Endodermal cell (in vitro differentiated cells): ENCODE measurements around the gene TMED7. TPM values are rescaled to one million over a fixed set of nuclear protein-coding genes. Genes with fewer than 3 reads are reported as not detected.

Experiments used
- DNase-seq: peaks from one replicate; pipeline ENCODE4 v3.0.0-alpha.2; 2017
- H3K27ac ChIP-seq: 2 replicates; pipeline ENCODE4 v1.5.1; 2013; ENCODE audit warnings: mild to moderate bottlenecking, low read depth, low read length, moderate library complexity
- H3K27me3 ChIP-seq: 2 replicates; pipeline ENCODE4 v1.6.1; 2013; ENCODE audit warnings: mild to moderate bottlenecking, low read length, moderate library complexity; ENCODE audit not compliant: insufficient read depth, control insufficient read depth, poor library complexity, severe bottlenecking
- H3K36me3 ChIP-seq: 2 replicates; pipeline ENCODE4 v1.7.0; 2013; ENCODE audit warnings: mild to moderate bottlenecking, low read length, moderate library complexity; ENCODE audit not compliant: control insufficient read depth, insufficient read depth
- H3K4me1 ChIP-seq: one replicate; pipeline ENCODE4 v1.7.0; 2013; ENCODE audit warnings: low read length; ENCODE audit not compliant: control insufficient read depth, insufficient read depth
- H3K4me3 ChIP-seq: 2 replicates; pipeline ENCODE4 v1.5.1; 2013; ENCODE audit warnings: mild to moderate bottlenecking, low read length, moderate library complexity
- H3K9ac ChIP-seq: 2 replicates; pipeline ENCODE4 v1.6.1; 2013; ENCODE audit warnings: mild to moderate bottlenecking, low read length, moderate library complexity; ENCODE audit not compliant: poor library complexity, severe bottlenecking; ENCODE audit errors: extremely low read depth
- H3K9me3 ChIP-seq: 2 replicates; pipeline ENCODE4 v1.6.1; 2013; ENCODE audit warnings: mild to moderate bottlenecking, low read length, moderate library complexity; ENCODE audit not compliant: control insufficient read depth
- H3K27ac Mint-ChIP-seq: 2 replicates; pipeline ENCODE4 v1.8.0; 2020; ENCODE audit warnings: mixed read lengths
- H3K27me3 Mint-ChIP-seq: 2 replicates; pipeline ENCODE4 v1.8.0; 2021; ENCODE audit warnings: mild to moderate bottlenecking, mixed read lengths; ENCODE audit not compliant: insufficient read depth
- H3K36me3 Mint-ChIP-seq: 2 replicates; pipeline ENCODE4 v1.8.0; 2020; ENCODE audit warnings: low read depth, mixed read lengths
- H3K4me1 Mint-ChIP-seq: 2 replicates; pipeline ENCODE4 v1.8.0; 2020; ENCODE audit warnings: mixed read lengths
- H3K4me3 Mint-ChIP-seq: 2 replicates; pipeline ENCODE4 v1.8.0; 2020; ENCODE audit warnings: mild to moderate bottlenecking, moderate library complexity, mixed read lengths
- H3K9me3 Mint-ChIP-seq: 2 replicates; pipeline ENCODE4 v1.8.0; 2020; ENCODE audit warnings: mild to moderate bottlenecking, mixed read lengths
- WGBS, 2 experiments: methylation state at CpG; one replicate each; pipeline versions ENCODE4 v1.1.5 to v1.1.7; 2013; ENCODE audit warnings: missing lambda C conversion rate in 2 of 2, mixed read lengths in 1 of 2; ENCODE audit not compliant: insufficient coverage in 1 of 2, insufficient read length in 1 of 2; 5-methylcytosine and 5-hydroxymethylcytosine counted together
- total RNA-seq, 2 donors: library from RNA; stranded (reverse); fragmentation: NEBNext Ultra II Directional in 1 of 2; extraction: Animal tissue kit (Norgen Biotek cat#: 25700) in 1 of 2; gene quantifications; 2 replicates in 1 of 2; 3 replicates in 1 of 2; pipeline ENCODE4 v1.2.1, GENCODE V29; 2021
- TF ChIP-seq, protein P1 (sequence below): fragments of 200-600 bp; sonication (generic); conservative IDR thresholded peaks from 2 replicates; pipeline ENCODE4 v1.5.0; 2021; ENCODE audit warnings: antibody characterized with exemption, mild to moderate bottlenecking

TMED7 gene
- total RNA-seq, 2 donors from 2014 or later, result 64.4 to 75.3 TPM

- H3K9me3 Mint-ChIP-seq, result no peaks in the 10 kb centered on the region
- DNase-seq, result no peak
- H3K4me3 ChIP-seq, result no peak overlapping the region
- H3K4me1 ChIP-seq, result no peaks in the 10 kb centered on the region
- TF ChIP-seq, protein P1, sequence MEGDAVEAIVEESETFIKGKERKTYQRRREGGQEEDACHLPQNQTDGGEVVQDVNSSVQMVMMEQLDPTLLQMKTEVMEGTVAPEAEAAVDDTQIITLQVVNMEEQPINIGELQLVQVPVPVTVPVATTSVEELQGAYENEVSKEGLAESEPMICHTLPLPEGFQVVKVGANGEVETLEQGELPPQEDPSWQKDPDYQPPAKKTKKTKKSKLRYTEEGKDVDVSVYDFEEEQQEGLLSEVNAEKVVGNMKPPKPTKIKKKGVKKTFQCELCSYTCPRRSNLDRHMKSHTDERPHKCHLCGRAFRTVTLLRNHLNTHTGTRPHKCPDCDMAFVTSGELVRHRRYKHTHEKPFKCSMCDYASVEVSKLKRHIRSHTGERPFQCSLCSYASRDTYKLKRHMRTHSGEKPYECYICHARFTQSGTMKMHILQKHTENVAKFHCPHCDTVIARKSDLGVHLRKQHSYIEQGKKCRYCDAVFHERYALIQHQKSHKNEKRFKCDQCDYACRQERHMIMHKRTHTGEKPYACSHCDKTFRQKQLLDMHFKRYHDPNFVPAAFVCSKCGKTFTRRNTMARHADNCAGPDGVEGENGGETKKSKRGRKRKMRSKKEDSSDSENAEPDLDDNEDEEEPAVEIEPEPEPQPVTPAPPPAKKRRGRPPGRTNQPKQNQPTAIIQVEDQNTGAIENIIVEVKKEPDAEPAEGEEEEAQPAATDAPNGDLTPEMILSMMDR, result no peak
- H3K36me3 ChIP-seq, result peaks cover 51% of the 10 kb centered on the region
- H3K4me1 Mint-ChIP-seq, result peaks cover 3% of the 10 kb centered on the region
- H3K9me3 ChIP-seq, result no peaks in the 10 kb centered on the region
- H3K27ac ChIP-seq, result no peak overlapping the region
- H3K36me3 Mint-ChIP-seq, result peaks cover 16% of the 10 kb centered on the region
- no peak overlapping the region for H3K9ac ChIP-seq
- no peak overlapping the region for H3K4me3 Mint-ChIP-seq
- H3K27me3 Mint-ChIP-seq, result no peaks in the 10 kb centered on the region
- WGBS, 2 experiments, result 95 to 100% methylated on average over 1 to 3 of the region's 3 CpGs
- no peaks in the 10 kb centered on the region for H3K27me3 ChIP-seq
- no peak overlapping the region for H3K27ac Mint-ChIP-seq
Measured at GRCh38 chr5:115605436-115605835, 20.4 kb downstream of the TMED7 start.

GRCh38 chr5:115602591-115603125, 23.2 kb downstream of the TMED7 start:
- Histone ChIP-seq H3K4me3 (no peak overlapping the region), H3K27ac (no peak overlapping the region), H3K4me1 (no peaks in the 10 kb centered on the region), H3K27me3 (no peaks in the 10 kb centered on the region), H3K9ac (no peak overlapping the region), H3K36me3 (peaks cover 32% of the 10 kb centered on the region), H3K9me3 (no peaks in the 10 kb centered on the region)
- TF ChIP-seq, protein P1, result no peak
- Mint-ChIP-seq H3K27me3 (no peaks in the 10 kb centered on the region), H3K4me1 (peaks cover 3% of the 10 kb centered on the region), H3K4me3 (peak overlapping the region; percentile 45), H3K9me3 (no peaks in the 10 kb centered on the region), H3K27ac (no peak overlapping the region), H3K36me3 (peaks cover 16% of the 10 kb centered on the region)
- WGBS, 2 experiments, result 74 to 78% methylated on average over 4 to 11 of the region's 11 CpGs
- peak; percentile 50 for DNase-seq

DNA sequence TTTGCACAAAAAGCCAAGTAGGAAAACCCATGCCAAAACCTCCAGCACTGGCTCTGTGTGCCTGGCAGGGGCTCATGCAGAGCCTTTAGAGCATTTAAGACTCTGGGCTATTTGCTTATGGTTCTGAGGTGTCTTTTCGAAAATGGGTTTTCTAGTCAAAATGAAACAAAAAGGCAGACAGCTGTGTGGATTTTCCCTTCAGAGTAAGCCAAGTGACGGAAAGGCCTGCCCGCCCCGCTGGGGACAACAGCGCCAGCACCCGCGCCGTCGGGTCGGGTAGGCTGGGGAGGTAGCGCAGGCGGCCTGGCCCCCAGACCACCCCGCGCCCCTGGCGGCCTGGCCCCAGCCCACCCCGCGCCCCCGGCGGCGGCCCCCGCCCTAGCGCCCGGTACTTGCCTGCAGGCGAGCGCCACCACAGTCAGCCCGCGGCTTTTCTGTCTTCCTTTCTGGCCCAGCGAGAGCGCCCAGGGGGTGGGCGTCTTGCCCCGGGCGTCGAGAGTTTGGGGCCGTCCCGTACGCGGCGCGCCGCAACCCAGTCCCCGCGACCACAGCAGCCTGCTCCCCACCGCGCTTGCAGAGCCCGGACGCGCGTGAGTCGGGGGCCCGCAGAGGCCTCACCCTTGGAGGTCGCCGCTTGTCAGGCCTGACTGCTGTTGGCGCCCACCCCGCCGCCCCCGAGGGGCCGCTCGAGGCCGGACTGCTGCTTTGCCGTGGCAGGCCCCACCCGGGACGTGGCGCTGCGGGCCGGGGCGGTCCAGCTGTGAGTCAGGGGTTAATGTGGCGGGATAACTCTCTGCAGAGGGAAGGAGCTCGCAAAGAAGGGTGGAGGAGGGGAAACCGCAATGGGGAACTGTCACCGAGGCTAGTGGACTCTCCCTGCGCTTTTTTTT, 23.9 kb downstream of the TMED7 start, which contains the start of gene TICAM2:
TICAM2 (minus strand) TSS at position 779 of the 890 bp plus-strand sequence. CDS start 21,223 bp downstream, outside the sequence.
- Histone ChIP-seq H3K36me3 (peaks cover 30% of the 10 kb centered on the region), H3K9ac (no peak within 1 kb of the TSS), H3K27ac (no peak within 1 kb of the TSS), H3K4me3 (no peak within 1 kb of the TSS), H3K4me1 (no peaks in the 10 kb centered on the region), H3K9me3 (no peaks in the 10 kb centered on the region), H3K27me3 (no peaks in the 10 kb centered on the region)
- Mint-ChIP-seq H3K27me3 (no peaks in the 10 kb centered on the region), H3K4me3 (peak within 1 kb of the TSS; percentile 45), H3K27ac (no peak within 1 kb of the TSS), H3K4me1 (peaks cover 3% of the 10 kb centered on the region), H3K9me3 (no peaks in the 10 kb centered on the region), H3K36me3 (peaks cover 16% of the 10 kb centered on the region)
- DNase-seq, result peak; percentile 88
- TF ChIP-seq, protein P1, result peak; percentile 65
- 34 to 35% methylated on average over 13 to 71 of the region's 71 CpGs for WGBS, 2 experiments
